H54 (cell line): Measurements from ENCODE around the gene STMP1.
"Not testable (repeated sequence)": the region's sequence is repeated elsewhere in the genome, so short reads cannot be mapped to it uniquely, and the experiment has no call there.

ENCODE experiments used
- DNase-seq: peaks from one replicate; pipeline ENCODE4 v3.0.0; 2011; ENCODE audit warnings: low spot score, mixed read lengths; ENCODE audit not compliant: insufficient read length
- FAIRE-seq: peaks from 3 replicates; lab custom pipeline; 2011; peaks lifted over from hg19 to GRCh38; lab: Jason Lieb, UNC
- POLR2A ChIP-seq: IDR thresholded peaks from 2 replicates; pipeline ENCODE4 v1.6.1; 2011; ENCODE audit warnings: low read depth, mild to moderate bottlenecking, low read length

The STMP1 gene

DNA sequence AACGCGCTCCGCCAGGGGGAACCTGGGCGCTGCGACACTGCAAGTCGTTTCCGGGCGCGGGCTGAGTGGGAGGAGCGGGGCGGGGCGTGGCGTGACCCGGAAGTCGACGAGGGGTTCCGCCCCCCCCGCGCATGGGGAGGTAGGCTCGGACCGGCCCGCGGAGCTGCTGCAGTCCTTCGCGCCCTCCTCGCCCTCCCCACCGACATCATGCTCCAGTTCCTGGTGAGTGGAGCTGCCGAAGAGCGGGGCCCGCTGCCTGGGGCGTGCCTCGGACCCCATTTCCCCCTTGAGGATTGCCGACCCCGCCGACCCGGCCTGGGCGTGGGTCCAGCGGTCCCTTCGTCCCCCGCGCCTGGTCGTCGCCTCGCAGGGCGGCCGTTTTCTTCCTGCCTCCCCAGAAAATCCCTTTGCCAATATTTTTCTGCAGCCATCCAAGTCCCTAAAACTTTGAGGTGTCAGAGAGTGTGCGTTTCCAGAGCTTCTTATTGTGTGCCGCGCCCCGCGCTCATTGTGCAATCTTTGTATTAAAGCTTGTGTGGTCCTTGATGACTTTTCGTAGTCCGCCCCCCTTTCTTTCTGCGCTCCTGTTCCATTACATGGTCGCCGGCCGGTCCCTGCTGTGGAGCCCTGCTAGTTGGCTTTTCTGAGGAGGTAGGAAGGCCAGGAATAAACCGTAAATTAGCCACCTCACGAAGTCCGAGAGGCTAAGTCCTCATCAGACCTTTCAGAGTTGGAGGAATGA, at the start of gene STMP1:
TSS of gene STMP1 (plus strand) at position 142 of the 742 bp plus-strand sequence.
- peak; percentile 78 for DNase-seq
- no peak for FAIRE-seq
- peak; percentile 99 for TF ChIP-seq POLR2A

DNA sequence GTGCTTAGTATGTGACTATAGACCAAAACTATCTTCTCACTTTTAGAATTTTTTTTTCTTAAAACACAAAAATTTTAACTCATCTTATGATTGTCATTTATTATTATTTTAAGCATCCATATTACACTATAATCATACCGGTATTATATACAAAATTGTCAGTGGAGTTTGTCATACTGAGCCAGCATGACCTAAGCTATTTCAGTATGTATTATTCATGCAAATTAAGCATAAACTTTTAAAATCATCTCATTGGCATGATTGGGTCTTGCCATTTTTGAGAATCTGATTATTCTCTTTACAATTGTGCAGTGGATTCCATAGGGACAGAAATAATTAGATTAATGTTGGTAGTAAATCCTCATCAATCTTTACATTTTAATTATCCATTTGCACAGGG, 46.2 kb upstream of the STMP1 start:
- TF ChIP-seq POLR2A = no peak
- DNase-seq (no peak), FAIRE-seq (no peak)

DNA sequence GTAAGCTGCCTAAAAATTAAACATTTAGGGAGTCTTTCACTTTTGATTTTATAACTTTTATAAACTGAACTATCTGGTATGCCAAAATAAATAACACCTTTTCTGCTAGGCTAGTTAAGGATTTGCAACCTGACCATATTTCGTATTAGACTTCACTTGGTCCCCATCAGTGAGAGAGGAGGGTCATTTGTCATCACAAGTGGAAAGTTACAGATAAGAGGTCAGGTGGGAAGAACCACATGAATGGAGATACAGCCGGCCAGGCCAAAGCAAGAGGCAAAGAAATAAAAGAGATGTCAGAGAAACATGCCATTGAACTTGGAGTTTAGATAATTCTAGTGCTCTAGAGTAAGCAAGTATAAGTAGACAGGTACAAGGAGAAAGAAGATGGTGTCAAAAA, 44.5 kb upstream of the STMP1 start:
- FAIRE-seq (no peak), DNase-seq (no peak)
- TF ChIP-seq POLR2A = no peak

DNA sequence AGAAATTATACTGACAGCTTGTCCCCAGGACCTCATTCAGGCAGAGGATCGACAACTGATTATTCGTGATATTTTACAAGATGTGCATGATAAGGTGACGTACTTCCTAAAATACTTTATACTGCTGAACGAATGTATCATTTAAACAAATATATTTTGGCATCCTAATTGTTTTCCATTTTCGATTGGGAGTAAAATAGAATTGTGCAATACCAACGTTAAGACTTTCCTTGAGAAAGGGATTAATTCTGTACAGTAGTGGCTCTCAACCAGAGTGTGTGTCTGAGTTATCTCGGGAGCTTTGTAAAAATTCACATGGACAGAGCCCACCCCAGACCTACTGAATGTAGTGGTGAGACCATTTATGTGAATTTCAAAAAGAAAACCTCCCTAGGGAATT, 43.8 kb upstream of the STMP1 start:
- DNase-seq (no peak), FAIRE-seq (no peak)
- no peak for TF ChIP-seq POLR2A

DNA sequence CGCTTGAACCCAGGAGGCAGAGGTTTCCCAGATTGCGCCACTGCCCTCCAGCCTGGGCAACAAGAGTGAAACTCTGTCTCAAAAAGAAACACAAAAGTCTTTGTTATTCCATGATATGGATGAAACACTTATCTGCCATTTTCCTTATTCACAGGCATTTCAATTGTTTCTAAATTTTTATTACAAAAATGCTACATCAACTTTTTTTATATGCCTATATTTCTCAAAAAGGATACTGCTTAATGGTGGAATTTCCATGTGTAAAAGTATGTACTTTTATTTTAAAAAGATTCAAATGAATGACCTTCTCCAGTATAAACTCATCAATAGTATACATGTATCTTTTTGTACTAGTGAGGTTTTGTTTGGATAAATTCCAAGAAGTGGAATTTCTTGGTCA, 41.9 kb upstream of the STMP1 start:
- TF ChIP-seq POLR2A = no peak
- DNase-seq = no peak
- no peak for FAIRE-seq

DNA sequence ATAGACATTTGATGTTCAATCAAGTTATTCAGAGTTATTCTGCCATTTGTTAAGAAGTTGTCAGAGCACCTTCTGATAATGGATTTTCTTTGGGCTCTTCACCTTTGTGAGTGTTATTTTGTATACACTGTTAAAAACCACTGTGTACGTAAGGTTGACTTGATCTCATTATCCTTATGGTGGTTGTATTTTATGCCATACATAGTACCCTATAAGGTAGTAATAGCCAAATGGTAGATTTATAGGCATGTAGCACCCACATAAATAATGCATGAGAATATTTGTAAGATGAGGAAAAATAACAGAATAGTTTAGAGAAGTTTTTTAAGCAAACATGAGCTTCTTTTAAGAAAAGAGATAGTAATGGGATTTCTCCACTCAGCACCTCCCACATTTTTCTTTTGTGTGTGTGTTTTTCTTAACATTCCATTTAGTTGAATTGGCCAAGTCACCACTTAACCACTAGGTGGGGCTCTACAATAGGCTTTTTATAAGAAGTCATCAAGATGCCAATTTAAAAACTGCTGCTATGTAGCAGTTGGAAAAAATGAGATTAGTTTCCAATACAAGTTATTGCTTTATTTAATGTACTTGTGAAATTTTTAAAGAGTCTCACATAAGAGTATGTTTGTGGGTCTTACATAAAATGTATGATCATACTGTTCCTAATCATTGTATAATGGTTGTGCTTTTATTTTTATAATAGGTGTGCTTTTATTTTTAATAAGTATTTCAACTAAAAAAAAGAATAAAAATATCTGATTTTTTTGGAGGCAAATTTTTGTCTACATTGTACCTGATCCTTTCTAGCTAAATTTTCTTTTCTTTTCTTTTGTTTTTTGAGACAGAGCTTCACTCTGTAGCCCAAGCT, 41.1 kb upstream of the STMP1 start:
- FAIRE-seq (peak; percentile 95), DNase-seq (peak; percentile 23)
- TF ChIP-seq POLR2A = no peak

DNA sequence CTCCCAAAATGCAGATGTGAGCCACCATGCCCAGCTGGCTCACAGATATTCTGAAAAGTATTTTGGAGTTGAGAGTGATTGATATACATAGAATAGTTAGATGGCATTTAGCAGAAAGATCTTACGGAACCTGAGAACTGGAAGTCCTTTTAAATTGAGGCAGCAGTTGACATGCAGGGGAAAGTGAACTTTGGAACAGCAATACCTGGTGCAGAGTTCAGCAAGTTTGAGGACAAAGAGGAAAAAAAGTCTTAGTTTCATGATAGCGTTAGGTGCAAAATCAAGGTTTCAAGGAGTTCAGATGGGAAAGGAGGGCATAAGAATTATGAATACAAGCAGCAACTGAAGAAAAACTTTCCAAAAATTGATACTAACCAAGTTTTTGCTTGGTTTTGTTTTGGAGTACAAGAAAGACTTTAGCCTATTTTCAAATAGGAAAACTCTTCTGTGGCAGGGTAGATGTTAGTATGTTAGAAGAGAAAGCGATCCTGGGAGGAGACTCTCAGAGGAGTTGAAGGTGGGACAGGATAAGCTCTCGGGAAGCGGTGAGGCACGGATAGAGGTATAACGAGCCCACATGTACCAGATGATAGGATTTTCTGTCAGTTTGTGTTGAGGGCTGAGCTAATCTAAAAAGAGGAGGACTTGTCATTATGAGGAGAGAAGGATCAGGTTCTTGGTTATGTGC, 28.0 kb upstream of the STMP1 start:
- DNase-seq = no peak
- FAIRE-seq = no peak
- TF ChIP-seq POLR2A = no peak

DNA sequence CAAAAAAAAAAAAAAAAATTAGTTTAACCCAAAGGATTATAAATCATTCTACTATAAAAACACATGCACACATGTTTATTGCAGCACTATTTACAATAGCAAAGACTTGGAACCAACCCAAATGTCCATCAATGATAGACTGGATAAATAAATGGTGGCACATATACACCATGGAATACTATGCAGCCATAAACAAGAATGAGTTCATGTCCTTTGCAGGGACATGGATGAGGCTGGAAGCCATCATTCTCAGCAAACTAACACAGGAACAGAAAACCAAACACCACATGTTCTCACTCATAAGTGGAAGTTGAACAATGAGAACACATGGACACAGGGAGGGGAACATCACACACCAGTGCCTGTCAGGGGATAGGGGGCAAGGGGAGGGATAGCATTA, 22.6 kb upstream of the STMP1 start:
- not testable (repeated sequence) for FAIRE-seq, DNase-seq

DNA sequence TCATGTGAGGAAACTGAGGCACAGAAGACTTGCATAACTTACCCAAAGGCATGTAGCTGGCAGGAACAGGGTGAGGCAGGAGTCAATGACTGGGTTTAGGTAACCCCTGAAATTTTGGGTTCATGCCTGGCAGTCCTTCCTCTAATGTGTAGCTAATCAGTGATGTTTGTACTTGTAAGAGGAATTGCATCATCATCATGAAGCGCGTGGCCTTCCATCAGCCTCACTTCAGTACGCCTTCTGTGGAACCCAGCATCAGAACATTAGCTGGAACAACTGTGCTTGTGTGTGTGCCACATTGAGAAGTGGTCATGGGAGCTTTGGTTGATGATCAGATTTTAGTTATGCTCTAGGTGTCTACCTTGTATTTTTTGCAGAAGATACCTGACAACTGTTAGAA, 18.2 kb upstream of the STMP1 start:
- no peak for FAIRE-seq
- TF ChIP-seq POLR2A = no peak
- no peak for DNase-seq

DNA sequence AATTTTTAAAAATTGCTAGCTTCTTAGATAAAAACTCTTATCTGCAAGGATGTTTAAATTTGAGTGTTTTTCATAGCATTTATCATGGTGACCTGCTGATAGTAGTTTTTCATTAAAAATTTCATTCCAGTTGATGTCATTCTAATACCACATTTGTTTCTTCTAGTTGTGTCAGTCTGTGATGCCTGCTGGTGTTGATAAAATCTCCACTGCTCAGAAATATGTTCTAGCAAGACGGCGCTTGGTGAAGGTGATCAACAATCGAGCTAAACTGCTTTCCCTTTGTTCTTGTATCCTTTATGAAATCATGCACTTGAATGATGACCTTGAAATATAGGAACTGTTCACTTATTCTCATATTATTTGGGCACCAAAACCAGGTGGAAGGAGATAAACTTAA, 17.6 kb upstream of the STMP1 start:
- no peak for DNase-seq
- FAIRE-seq = no peak
- no peak for TF ChIP-seq POLR2A

DNA sequence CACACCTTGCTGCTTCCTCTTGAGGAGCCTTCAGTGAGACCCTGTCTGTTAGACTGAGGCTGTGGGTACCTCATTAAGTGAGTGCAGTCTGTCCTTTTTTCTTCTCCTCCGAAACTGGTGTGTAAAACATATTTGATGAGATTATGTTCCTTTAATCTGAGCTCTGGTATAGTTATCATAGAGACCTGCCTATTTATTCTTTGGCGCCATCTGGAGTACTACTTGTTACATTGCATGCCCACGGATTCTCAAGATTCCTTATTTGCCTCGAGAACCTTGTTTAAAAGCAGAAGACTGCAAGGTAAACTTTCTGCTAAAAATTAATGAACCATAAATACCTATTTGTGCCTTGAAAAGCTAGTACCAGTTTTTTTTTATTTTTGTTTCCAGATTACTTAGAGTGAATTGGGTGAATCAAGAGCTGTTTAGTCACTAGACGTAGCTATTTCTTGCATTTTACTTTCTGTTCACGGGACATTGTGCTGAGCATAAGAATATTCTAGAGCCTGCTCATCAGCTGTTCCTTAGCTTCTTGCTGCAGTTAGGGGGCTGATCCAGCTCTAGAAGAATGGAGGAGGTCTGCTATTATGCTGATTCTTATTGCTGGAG, 16.9 kb upstream of the STMP1 start:
- DNase-seq (no peak), FAIRE-seq (no peak)
- TF ChIP-seq POLR2A = no peak

DNA sequence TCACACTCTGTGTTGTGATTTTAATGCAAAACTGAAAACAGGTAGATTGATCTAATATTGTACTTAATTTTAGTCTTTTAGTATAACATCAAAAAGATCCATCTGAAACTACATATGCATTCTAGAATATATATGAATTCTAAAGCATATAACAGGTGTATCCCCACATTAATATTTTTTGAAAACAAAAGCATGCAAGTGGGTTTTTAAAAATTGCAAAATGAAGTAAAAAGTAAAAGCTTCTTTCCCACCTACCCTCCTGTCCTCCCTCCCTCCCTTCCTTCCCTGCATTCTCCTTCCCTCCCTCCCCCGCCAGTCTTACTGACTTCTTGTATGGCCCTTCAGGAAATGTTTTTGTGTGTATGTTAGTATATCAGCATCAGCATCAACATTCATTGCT, 14.6 kb upstream of the STMP1 start:
- FAIRE-seq (no peak), DNase-seq (no peak)
- TF ChIP-seq POLR2A = no peak

DNA sequence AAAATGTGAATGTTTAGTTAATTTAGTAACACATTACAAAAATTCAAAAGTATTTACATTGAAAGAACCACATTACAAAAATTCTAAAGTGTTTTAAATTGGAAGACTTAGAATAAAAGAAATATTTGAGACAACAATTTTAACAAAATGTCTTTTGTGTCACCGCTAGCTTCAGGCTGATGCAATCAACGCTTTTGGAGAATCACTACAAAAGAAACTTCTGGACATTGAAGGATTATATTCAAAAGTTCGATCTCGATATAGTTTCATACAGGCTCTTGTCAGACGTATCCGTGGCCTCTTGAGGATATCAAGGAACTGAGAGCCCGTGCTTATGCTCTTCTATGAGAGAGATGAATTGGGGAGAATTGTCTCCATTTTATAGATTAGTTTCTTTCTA, 14.1 kb upstream of the STMP1 start:
- no peak for DNase-seq
- no peak for TF ChIP-seq POLR2A
- FAIRE-seq = no peak
